A549 (cell line): ENCODE data around the gene TOB1. TPM values are rescaled to one million over a fixed set of nuclear protein-coding genes. Genes with fewer than 3 reads are reported as not detected.

Experiments used
- ATAC-seq, 2 experiments: fragments of 200-7000 bp in 1 of 2; fragments of >200 bp in 1 of 2; cut with Nextera tagmentation in 1 of 2; cut with Tn5 transposase in 1 of 2; 3 replicates each; pipeline versions ENCODE4 v1.8.0 to v1.9.1; 2018 to 2020; ENCODE audit warnings: mild to moderate bottlenecking in 1 of 2, moderate library complexity in 1 of 2
- CTCF ChIA-PET: fragments of 300-600 bp; sonication (Branson Sonifier 250); formaldehyde crosslinking; extraction: SDS; loops from one replicate; lab custom pipeline; 2021; ENCODE audit warnings: antibody characterized with exemption, inconsistent platforms; lab: Yijun Ruan, JAX
- POLR2A ChIA-PET: fragments of 350-600 bp; formaldehyde crosslinking; extraction: SDS; loops from one replicate; lab custom pipeline; 2021; ENCODE audit warnings: antibody characterized with exemption, inconsistent platforms; lab: Yijun Ruan, JAX
- DNase-seq, 2 experiments: peaks; one replicate each; pipeline versions ENCODE4 v3.0.0 to v3.0.0-alpha.2; 2011 to 2016; ENCODE audit warnings: low read depth in 1 of 2, low spot score in 1 of 2
- FAIRE-seq: peaks from 2 replicates; lab custom pipeline; 2011; peaks lifted over from hg19 to GRCh38; lab: Jason Lieb, UNC
- H3K27ac ChIP-seq, 2 experiments: fragments of >200 bp; sonication (Bioruptor Twin); formaldehyde crosslinking; 3 replicates each; pipeline ENCODE4 v1.5.1; 2016 to 2017
- H3K4me1 ChIP-seq: fragments of >200 bp; sonication (Bioruptor Twin); formaldehyde crosslinking; 3 replicates; pipeline ENCODE4 v1.6.1; 2016
- H3K4me2 ChIP-seq: fragments of >200 bp; sonication (Bioruptor Twin); formaldehyde crosslinking; 3 replicates; pipeline ENCODE4 v1.6.1; 2016
- H3K4me3 ChIP-seq: fragments of >200 bp; sonication (Bioruptor Twin); formaldehyde crosslinking; 3 replicates; pipeline ENCODE4 v1.5.1; 2016
- H3K9me3 ChIP-seq: fragments of >200 bp; sonication (Bioruptor Twin); formaldehyde crosslinking; 3 replicates; pipeline ENCODE4 v1.6.1; 2016
- EP300 ChIP-seq, 2 experiments: fragments of >200 bp; sonication (Bioruptor Twin); formaldehyde crosslinking; IDR thresholded peaks; 2 replicates in 1 of 2; 3 replicates in 1 of 2; pipeline ENCODE4 v1.6.1; 2016 to 2017
- FOSB ChIP-seq: fragments of 250-450 bp; sonication (Bioruptor Pico); IDR thresholded peaks from 2 replicates; pipeline ENCODE4 v1.5.0; 2020; ENCODE audit warnings: mild to moderate bottlenecking, moderate library complexity
- HEYL ChIP-seq: fragments of 250-450 bp; sonication (Bioruptor Pico); IDR thresholded peaks from 2 replicates; pipeline ENCODE4 v1.8.0; 2021; ENCODE audit warnings: mild to moderate bottlenecking, moderate library complexity
- HOXA7 ChIP-seq: fragments of 250-450 bp; sonication (Bioruptor Pico); IDR thresholded peaks from 2 replicates; pipeline ENCODE4 v1.5.0; 2020; ENCODE audit warnings: mild to moderate bottlenecking, moderate library complexity
- HOXB13 ChIP-seq: fragments of 250-450 bp; sonication (Bioruptor Pico); IDR thresholded peaks from 2 replicates; pipeline ENCODE4 v1.5.0; 2020; ENCODE audit warnings: low read depth, mild to moderate bottlenecking, moderate library complexity
- KDM5A ChIP-seq: fragments of 200-600 bp; sonication (generic); IDR thresholded peaks from 2 replicates; pipeline ENCODE4 v1.6.1; 2016; ENCODE audit warnings: antibody characterized with exemption, mild to moderate bottlenecking
- MAZ ChIP-seq: fragments of 150-350 bp; IDR thresholded peaks from 2 replicates; pipeline ENCODE4 v1.6.1; 2014; ENCODE audit warnings: antibody characterized with exemption, low read depth, low read length, borderline replicate concordance
- MYC ChIP-seq: IDR thresholded peaks from 2 replicates; pipeline ENCODE4 v1.6.1; 2012; ENCODE audit warnings: mild to moderate bottlenecking, inconsistent platforms, low read length, improper control_type of control experiment, borderline replicate concordance
- NFE2L2 ChIP-seq: fragments of 150-350 bp; conservative IDR thresholded peaks from 2 replicates; pipeline ENCODE4 v1.6.1; 2014; ENCODE audit warnings: low read length
- POLR2A ChIP-seq: IDR thresholded peaks from 2 replicates; pipeline ENCODE4 v1.6.1; 2012; ENCODE audit warnings: mild to moderate bottlenecking, low read length
- RAD21 ChIP-seq, 2 experiments: fragments of >200 bp in 1 of 2; sonication (Bioruptor Twin) in 1 of 2; formaldehyde crosslinking in 1 of 2; IDR thresholded peaks in 1 of 2; conservative IDR thresholded peaks in 1 of 2; 2 replicates in 1 of 2; 3 replicates in 1 of 2; pipeline ENCODE4 v1.6.1; 2012 to 2018; ENCODE audit warnings: inconsistent platforms in 1 of 2
- RARB ChIP-seq: fragments of 250-450 bp; sonication (Bioruptor Pico); IDR thresholded peaks from 2 replicates; pipeline ENCODE4 v1.8.0; 2021; ENCODE audit warnings: mild to moderate bottlenecking, moderate library complexity
- TFCP2L1 ChIP-seq: fragments of 250-450 bp; sonication (Bioruptor Pico); IDR thresholded peaks from 2 replicates; pipeline ENCODE4 v1.5.0; 2021; ENCODE audit warnings: mild to moderate bottlenecking
- TP53 ChIP-seq: fragments of 250-450 bp; sonication (Bioruptor Pico); IDR thresholded peaks from 2 replicates; pipeline ENCODE4 v1.5.0; 2021; ENCODE audit warnings: mild to moderate bottlenecking, moderate library complexity
- ZFP36 ChIP-seq: fragments of 450-650 bp; IDR thresholded peaks from 2 replicates; pipeline ENCODE4 v1.6.1; 2014; ENCODE audit warnings: borderline replicate concordance; ENCODE audit not compliant: partially characterized antibody
- ZNF302 ChIP-seq: fragments of 250-450 bp; sonication (Bioruptor Pico); IDR thresholded peaks from 2 replicates; pipeline ENCODE4 v1.9.0; 2021; ENCODE audit warnings: inconsistent platforms, mild to moderate bottlenecking, moderate library complexity
- WGBS: methylation state at CpG from one replicate; pipeline ENCODE4 v1.1.6; 2017; ENCODE audit errors: missing lambda C conversion rate; 5-methylcytosine and 5-hydroxymethylcytosine counted together
- polyA plus RNA-seq, 4 experiments: library from polyadenylated mRNA; depleted of rRNA in 3 of 4; stranded (reverse); fragments of >200 nt; fragmentation: RNase III in 1 of 4; extraction: RNeasy Plus Mini Kit Qiagen cat#74134 plus additional on column Dnase treatment in 1 of 4; gene quantifications; 2 replicates in 3 of 4; 3 replicates in 1 of 4; pipeline ENCODE4 v1.2.3, GENCODE V29; 2011 to 2017
- TF ChIP-seq, protein P1 (sequence below): IDR thresholded peaks from 2 replicates; pipeline ENCODE4 v1.6.1; 2012
- TF ChIP-seq, protein P2 (sequence below): fragments of 250-450 bp; sonication (Bioruptor Pico); IDR thresholded peaks from 2 replicates; pipeline ENCODE4 v1.5.0; 2020; ENCODE audit warnings: low read depth, mild to moderate bottlenecking, moderate library complexity
- TF ChIP-seq, protein P3 (sequence below): fragments of 450-650 bp; IDR thresholded peaks from 2 replicates; pipeline ENCODE4 v1.6.1; 2014; ENCODE audit warnings: antibody characterized with exemption
- TF ChIP-seq, protein P4 (sequence below): IDR thresholded peaks from 2 replicates; pipeline ENCODE4 v1.6.1; 2012; ENCODE audit warnings: low read depth, borderline replicate concordance
- TF ChIP-seq, protein P5 (sequence below): fragments of 250-450 bp; sonication (Bioruptor Pico); IDR thresholded peaks from 2 replicates; pipeline ENCODE4 v1.5.0; 2021; ENCODE audit warnings: mild to moderate bottlenecking, moderate library complexity, borderline replicate concordance

TOB1 gene
- polyA plus RNA-seq, 2 of the 4 experiments (the other 2 are of a cell fraction) = 111 to 133 TPM

DNA sequence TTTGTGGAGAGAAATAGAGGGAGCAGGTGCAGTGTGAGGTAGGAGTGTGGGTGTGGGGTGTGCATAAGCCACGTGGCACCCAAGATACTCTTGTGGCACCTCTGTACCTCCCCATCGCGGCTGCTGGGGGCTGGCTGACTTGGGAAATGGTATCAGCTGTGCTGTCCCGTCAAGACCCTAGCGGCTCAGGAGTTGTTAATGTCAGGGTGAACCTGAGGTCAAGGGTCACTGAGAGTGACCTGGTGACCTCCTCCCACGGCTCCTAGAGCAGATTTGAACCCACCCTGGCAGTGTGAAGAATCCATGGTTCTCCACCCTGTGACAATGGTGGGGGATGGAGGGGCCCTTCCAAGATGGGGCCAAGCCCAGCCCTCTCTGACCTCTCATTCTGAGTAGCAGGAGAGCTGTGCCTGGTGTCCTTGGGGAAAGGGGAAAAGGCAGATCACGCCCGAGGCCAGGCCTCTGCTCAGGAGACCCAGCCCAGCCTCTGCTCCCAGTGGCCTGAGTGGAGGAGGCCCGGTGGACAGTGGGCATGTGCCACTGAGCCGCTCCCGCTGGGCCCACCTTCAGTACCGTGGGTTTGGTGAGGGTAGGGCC, 33.8 kb downstream of the TOB1 start:
- H3K27ac ChIP-seq = no peak overlapping the region
- ChIA-PET CTCF (interaction anchor here (0.8 to 12.3 kb wide), 5 partner anchors 9 to 48 kb away, joined by 3 to 111 read pairs (median 85); no protein-coding TSS in a partner anchor), POLR2A (no interaction called here)
- ATAC-seq (no peak), DNase-seq (no peak), FAIRE-seq (no peak)
- WGBS = 77% methylated on average over 12 of the region's 12 CpGs
- no peaks in the 10 kb centered on the region for H3K9me3 ChIP-seq
- H3K4me1 ChIP-seq = no peaks in the 10 kb centered on the region
- no peak overlapping the region for H3K4me3 ChIP-seq
- TF ChIP-seq FOSB (CRISPR knock-in tag) = no peak
- no peak for TF ChIP-seq POLR2A
- no peak for TF ChIP-seq ZFP36
- TF ChIP-seq, protein P1, sequence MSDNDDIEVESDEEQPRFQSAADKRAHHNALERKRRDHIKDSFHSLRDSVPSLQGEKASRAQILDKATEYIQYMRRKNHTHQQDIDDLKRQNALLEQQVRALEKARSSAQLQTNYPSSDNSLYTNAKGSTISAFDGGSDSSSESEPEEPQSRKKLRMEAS = no peak
- no peak for TF ChIP-seq TFCP2L1 (CRISPR knock-in tag)
- no peak for TF ChIP-seq ZNF302 (CRISPR knock-in tag)
- TF ChIP-seq MAZ = no peak
- no peak for TF ChIP-seq HOXB13 (CRISPR knock-in tag)
- no peak for TF ChIP-seq MYC
- no peak for TF ChIP-seq TP53 (CRISPR knock-in tag)
- TF ChIP-seq, protein P2, sequence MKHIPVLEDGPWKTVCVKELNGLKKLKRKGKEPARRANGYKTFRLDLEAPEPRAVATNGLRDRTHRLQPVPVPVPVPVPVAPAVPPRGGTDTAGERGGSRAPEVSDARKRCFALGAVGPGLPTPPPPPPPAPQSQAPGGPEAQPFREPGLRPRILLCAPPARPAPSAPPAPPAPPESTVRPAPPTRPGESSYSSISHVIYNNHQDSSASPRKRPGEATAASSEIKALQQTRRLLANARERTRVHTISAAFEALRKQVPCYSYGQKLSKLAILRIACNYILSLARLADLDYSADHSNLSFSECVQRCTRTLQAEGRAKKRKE = no peak
- no peak for TF ChIP-seq KDM5A
- TF ChIP-seq, protein P3, sequence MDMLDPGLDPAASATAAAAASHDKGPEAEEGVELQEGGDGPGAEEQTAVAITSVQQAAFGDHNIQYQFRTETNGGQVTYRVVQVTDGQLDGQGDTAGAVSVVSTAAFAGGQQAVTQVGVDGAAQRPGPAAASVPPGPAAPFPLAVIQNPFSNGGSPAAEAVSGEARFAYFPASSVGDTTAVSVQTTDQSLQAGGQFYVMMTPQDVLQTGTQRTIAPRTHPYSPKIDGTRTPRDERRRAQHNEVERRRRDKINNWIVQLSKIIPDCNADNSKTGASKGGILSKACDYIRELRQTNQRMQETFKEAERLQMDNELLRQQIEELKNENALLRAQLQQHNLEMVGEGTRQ = no peak
- TF ChIP-seq EP300 (IDR thresholded peaks at IDR 0.05) = no peak
- no peak for TF ChIP-seq HEYL (CRISPR knock-in tag)
- no peak for TF ChIP-seq HOXA7 (CRISPR knock-in tag)
- TF ChIP-seq, protein P4, sequence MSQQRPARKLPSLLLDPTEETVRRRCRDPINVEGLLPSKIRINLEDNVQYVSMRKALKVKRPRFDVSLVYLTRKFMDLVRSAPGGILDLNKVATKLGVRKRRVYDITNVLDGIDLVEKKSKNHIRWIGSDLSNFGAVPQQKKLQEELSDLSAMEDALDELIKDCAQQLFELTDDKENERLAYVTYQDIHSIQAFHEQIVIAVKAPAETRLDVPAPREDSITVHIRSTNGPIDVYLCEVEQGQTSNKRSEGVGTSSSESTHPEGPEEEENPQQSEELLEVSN = no peak
- TF ChIP-seq, protein P5, sequence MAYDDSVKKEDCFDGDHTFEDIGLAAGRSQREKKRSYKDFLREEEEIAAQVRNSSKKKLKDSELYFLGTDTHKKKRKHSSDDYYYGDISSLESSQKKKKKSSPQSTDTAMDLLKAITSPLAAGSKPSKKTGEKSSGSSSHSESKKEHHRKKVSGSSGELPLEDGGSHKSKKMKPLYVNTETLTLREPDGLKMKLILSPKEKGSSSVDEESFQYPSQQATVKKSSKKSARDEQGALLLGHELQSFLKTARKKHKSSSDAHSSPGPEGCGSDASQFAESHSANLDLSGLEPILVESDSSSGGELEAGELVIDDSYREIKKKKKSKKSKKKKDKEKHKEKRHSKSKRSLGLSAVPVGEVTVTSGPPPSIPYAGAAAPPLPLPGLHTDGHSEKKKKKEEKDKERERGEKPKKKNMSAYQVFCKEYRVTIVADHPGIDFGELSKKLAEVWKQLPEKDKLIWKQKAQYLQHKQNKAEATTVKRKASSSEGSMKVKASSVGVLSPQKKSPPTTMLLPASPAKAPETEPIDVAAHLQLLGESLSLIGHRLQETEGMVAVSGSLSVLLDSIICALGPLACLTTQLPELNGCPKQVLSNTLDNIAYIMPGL = no peak
- no peak overlapping the region for H3K4me2 ChIP-seq

DNA sequence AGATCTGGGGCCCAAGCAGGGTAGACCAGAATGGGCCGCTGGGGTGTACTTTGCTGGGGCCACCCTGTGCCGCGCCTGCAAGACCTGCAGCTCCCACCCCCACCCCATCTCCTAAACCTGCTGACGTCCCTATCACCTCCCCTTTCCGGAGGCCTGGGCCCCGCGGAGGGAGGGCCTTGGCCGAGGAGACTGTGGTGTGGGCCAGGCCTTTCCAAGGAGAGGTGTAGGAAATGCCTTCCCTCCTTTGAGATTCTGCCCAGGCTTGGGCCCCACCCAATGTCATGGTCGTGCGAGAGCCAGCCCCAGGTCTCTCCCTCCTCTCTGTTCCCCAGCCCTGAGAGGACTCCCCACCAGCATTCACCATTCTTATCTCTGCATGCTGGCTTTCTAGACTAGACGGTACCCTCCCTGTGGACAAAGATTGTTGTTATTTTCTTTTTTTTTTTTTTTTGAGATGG, 34.7 kb downstream of the TOB1 start:
- no peak overlapping the region for H3K4me3 ChIP-seq
- no peak for DNase-seq
- no peak overlapping the region for H3K4me2 ChIP-seq
- WGBS = 77% methylated on average over 10 of the region's 11 CpGs
- no peak; a peak in 1 of 6 replicates for ATAC-seq
- TF ChIP-seq, protein P4 = no peak
- TF ChIP-seq RAD21 (conservative IDR thresholded peaks at IDR 0.05 in 1 of 2, IDR thresholded peaks at IDR 0.05 in 1 of 2) = no peak
- TF ChIP-seq RARB (CRISPR knock-in tag) = no peak
- TF ChIP-seq NFE2L2 = no peak
- FAIRE-seq = no peak
- H3K9me3 ChIP-seq = no peaks in the 10 kb centered on the region
- ChIA-PET POLR2A (no interaction called here), CTCF (interaction anchor here (0.6 to 12.3 kb wide), 7 partner anchors 8 to 48 kb away, joined by 3 to 111 read pairs (median 5); no protein-coding TSS in a partner anchor)
- H3K27ac ChIP-seq = no peak overlapping the region
- no peaks in the 10 kb centered on the region for H3K4me1 ChIP-seq
